Measurements from ENCODE around the gene PLEKHG1. TPM values are rescaled to one million over a fixed set of nuclear protein-coding genes. Genes with fewer than 3 reads are reported as not detected.

Gene PLEKHG1
- total RNA-seq, 2 experiments from 2014 or later = 4.4 to 4.5 TPM

DNA sequence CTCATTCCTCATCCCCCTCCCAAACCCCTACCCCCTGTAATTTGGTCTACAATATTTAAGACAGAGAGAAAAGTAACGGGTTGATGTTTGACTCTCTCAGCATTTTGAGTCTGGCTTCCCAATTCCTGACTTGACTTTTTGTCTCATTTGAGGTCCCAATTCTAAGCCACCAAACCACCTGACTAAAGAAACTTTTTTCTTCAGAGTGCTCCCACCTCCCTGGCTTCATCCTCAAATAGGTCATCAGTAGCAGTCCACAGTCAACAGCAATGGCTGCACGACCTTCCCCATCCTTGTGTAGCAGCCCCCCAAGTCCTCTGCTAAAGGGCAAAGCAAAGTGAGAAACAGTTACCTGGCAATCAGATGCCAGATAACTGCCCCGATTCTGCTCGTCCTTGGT is 1.8 kb downstream of the PLEKHG1 start:
- peaks cover 19% of the 10 kb centered on the region for H3K4me1 Mint-ChIP-seq
- H3K4me3 Mint-ChIP-seq = no peak overlapping the region
- no peak overlapping the region for H3K27ac Mint-ChIP-seq
- no peak for DNase-seq
- H3K36me3 Mint-ChIP-seq = no peaks in the 10 kb centered on the region
- H3K27me3 Mint-ChIP-seq = peaks cover 66% of the 10 kb centered on the region
- no peaks in the 10 kb centered on the region for H3K9me3 Mint-ChIP-seq

DNA sequence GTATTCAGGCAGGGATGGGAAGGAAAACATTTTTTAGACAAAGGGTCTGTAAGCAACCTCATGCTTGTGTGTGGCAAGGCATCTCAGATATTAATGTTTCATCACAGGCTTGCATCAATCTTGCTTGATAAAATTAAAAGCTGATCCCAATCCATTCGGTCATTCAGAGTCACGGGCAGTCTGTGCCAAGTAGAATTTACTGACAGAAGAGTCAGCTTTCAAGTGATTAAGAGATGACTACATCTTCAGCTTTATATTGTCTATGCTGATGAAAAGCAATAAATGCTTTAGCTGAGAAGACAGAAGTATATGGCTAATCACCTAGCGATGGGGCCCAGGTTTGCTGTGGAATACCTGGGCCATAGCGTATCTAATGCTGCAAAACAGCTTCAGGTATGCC is 3.5 kb downstream of the PLEKHG1 start:
- Mint-ChIP-seq H3K27ac (no peak overlapping the region), H3K9me3 (no peaks in the 10 kb centered on the region), H3K36me3 (no peaks in the 10 kb centered on the region), H3K4me1 (peaks cover 23% of the 10 kb centered on the region), H3K4me3 (no peak overlapping the region), H3K27me3 (peaks cover 64% of the 10 kb centered on the region)
- no peak for DNase-seq

DNA sequence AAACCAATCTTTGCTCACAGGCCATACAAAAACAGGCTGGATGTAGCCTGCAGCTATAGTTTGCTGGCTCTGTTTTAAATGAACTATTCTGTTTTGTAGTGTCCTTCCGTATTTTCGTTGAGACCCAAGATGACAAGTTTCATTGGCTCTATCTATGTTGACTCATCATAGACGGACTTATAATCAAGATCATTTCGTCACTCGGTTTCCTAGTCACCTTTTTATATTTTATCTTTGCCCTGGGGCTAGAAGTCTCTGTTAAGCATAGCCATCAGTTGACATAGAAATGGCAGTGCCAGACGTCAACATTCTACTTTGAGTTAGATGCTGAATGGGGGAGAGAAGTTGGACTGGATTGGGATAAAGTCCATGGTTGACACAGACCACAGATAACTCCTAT is 4.8 kb downstream of the PLEKHG1 start:
- no peaks in the 10 kb centered on the region for H3K9me3 Mint-ChIP-seq
- DNase-seq = no peak
- peaks cover 56% of the 10 kb centered on the region for H3K27me3 Mint-ChIP-seq
- peaks cover 13% of the 10 kb centered on the region for H3K4me1 Mint-ChIP-seq
- H3K4me3 Mint-ChIP-seq = no peak overlapping the region
- H3K27ac Mint-ChIP-seq = no peak overlapping the region
- no peaks in the 10 kb centered on the region for H3K36me3 Mint-ChIP-seq

DNA sequence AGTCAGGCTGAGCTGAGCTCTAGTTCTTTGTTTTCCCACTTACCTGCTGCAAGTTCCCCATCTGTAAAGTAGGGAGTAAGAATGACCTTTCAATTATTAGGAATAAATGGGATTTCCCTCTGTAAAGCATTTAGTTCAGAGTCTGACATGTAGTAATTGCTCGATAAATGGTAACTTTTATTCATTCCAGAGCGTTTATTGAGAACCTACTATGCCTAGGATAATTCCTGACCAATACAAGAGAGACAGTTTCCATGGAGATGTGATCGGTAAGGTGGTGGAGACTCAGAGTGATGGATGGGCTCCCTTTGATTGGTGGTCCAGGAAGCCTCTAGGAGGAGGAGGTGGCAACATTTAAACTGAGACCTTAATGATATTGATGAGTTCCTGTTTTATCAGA is 5.6 kb downstream of the PLEKHG1 start:
- Mint-ChIP-seq H3K36me3 (no peaks in the 10 kb centered on the region), H3K9me3 (no peaks in the 10 kb centered on the region), H3K27me3 (peaks cover 55% of the 10 kb centered on the region), H3K4me3 (no peak overlapping the region), H3K27ac (no peak overlapping the region), H3K4me1 (peaks cover 12% of the 10 kb centered on the region)
- DNase-seq = no peak

DNA sequence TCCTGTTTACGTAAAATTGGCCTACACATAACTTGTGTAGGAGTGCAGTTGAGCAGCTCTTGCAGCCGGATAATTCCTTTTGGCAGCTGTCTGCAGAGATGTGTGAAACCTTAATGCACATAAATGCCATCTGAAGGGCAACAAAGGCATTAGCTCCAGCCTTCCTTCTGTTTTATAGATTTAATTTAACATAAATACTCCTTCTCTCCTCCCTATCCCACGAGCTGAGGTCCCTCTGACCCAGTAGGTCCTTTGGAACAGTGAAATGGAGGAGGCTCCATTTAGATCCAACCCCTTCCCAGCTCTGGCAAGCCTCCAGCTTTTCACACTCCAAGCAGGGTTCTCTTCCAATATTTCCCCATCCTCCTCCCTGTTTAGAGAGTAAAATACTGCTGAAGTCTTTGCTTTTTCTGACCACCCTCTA is 6.5 kb downstream of the PLEKHG1 start:
- Mint-ChIP-seq H3K36me3 (no peaks in the 10 kb centered on the region), H3K27me3 (peaks cover 48% of the 10 kb centered on the region), H3K4me3 (no peak overlapping the region), H3K4me1 (peaks cover 6% of the 10 kb centered on the region), H3K9me3 (no peaks in the 10 kb centered on the region), H3K27ac (no peak overlapping the region)
- DNase-seq = no peak

DNA sequence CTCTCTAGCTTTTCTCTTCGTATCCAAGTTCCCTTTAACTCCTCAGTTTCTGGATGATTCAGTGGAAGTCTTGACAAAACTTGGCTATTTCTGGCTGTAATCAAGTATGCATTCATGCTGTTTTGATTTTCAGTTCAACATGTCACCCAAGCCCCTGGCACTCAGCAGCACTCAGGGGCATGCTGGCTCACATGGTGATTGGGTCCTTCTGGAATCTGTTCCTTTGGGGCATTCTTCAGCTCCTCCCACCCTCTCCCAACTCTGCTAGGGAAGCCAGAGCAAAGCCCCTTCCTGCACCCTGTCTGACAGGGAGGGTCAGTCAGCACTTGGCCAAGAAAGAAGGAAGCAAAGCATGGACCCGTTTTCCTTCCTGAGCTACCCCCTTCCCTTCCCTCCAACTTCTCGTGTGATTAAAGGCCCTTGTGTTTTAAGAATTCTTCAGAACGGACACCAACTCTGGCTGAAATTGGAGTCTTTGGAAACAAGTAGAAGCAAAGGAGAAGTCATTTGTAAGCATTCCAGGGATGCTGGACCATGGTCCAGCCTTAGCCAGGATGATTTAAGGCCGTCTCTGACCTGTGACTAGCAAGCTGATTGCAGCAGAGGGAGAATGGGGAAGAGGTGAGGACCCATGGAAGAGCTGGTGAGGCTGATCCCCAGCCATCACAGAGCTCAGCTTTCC is 7.1 kb downstream of the PLEKHG1 start:
- H3K27me3 Mint-ChIP-seq = peaks cover 42% of the 10 kb centered on the region
- peaks cover 4% of the 10 kb centered on the region for H3K4me1 Mint-ChIP-seq
- H3K4me3 Mint-ChIP-seq = no peak overlapping the region

DNA sequence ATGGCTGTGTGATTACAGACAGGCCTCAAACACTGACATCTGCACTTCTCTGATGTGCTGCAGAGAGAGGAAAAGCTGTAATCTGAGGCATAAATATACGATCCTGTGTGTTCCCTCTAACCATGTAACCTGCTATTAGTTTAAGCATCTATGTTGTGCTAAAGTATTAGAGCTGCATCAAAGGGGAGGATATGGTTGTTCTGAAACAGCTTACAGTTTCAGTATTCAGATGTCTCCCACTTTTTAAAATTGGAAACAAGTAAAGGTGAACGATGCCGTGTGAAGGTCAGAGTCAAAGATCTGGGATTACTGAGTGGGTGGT is 7.6 kb downstream of the PLEKHG1 start:
- Mint-ChIP-seq H3K27ac (no peak overlapping the region), H3K36me3 (no peaks in the 10 kb centered on the region), H3K27me3 (peaks cover 40% of the 10 kb centered on the region), H3K4me3 (no peak overlapping the region), H3K4me1 (peaks cover 4% of the 10 kb centered on the region), H3K9me3 (no peaks in the 10 kb centered on the region)
- DNase-seq = no peak

More for the DNA sequence above, 7.1 kb downstream of the PLEKHG1 start:
- no peak for DNase-seq
- no peaks in the 10 kb centered on the region for H3K9me3 Mint-ChIP-seq
- no peak overlapping the region for H3K27ac Mint-ChIP-seq
- H3K36me3 Mint-ChIP-seq = no peaks in the 10 kb centered on the region

DNA sequence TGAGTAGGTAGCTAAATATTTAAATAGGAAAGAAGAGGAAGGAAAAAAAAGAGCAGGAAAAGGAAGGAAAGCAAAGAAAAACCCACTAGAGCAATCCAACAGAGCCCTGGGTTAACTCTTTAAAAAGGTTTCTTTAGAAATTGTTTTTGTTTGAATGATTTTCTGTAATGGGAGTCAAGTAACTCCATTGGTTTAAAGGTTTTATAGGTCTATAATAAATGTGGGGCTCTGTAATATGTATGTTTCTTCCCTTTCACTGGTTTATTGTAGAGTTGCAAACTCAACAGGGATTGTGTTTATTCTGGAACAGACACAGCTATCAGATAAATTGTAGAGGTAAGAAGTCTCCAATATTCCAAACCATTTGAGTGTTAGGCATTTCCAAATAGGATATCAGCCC is 10.9 kb downstream of the PLEKHG1 start:
- H3K36me3 Mint-ChIP-seq = no peaks in the 10 kb centered on the region
- no peak overlapping the region for H3K27ac Mint-ChIP-seq
- H3K9me3 Mint-ChIP-seq = no peaks in the 10 kb centered on the region
- no peak for DNase-seq
- H3K4me3 Mint-ChIP-seq = no peak overlapping the region
- peaks cover 32% of the 10 kb centered on the region for H3K27me3 Mint-ChIP-seq
- H3K4me1 Mint-ChIP-seq = peaks cover 4% of the 10 kb centered on the region

DNA sequence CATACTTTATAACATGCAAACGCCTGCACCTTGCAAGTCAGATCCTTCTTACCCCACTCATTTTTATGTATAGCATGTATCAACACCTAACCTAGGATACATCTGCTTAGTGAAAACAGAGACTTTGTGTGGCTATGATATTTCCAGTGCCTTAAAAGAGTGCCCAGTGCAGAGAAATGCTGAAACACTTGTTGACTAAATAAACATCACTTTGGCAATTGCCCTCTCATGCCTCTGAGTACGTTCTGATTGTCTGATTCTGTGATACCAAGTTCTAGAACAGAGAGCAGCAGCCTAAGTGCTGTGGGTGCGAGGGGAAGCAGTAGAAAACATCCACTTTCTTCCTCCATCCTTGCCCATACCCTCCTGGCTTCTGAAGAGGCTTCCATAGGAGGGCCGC is 13.6 kb downstream of the PLEKHG1 start:
- peaks cover 20% of the 10 kb centered on the region for H3K27me3 Mint-ChIP-seq
- no peaks in the 10 kb centered on the region for H3K9me3 Mint-ChIP-seq
- no peak overlapping the region for H3K27ac Mint-ChIP-seq
- no peak overlapping the region for H3K4me3 Mint-ChIP-seq
- H3K4me1 Mint-ChIP-seq = no peaks in the 10 kb centered on the region
- no peak for DNase-seq
- H3K36me3 Mint-ChIP-seq = no peaks in the 10 kb centered on the region

DNA sequence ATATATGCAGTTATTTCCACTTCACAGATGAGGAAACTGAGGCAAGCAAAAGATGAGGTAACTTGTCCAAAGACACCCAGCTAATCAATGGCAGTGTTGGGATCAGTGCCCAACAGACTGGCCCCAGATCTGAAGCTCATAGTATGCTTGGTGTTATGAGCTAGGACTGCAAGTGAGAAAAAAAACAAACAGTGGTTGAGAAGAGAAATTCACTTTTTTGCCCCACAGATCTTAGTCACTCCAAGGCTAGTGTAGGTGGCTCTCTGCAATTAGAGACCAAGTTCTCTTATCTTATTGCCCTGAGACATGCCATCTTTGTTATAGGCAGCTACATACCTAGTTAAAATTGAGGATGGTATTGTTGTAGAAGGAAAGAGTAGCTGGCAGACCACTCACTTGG is 16.3 kb downstream of the PLEKHG1 start:
- H3K4me1 Mint-ChIP-seq = no peaks in the 10 kb centered on the region
- H3K4me3 Mint-ChIP-seq = no peak overlapping the region
- no peak overlapping the region for H3K27ac Mint-ChIP-seq
- no peaks in the 10 kb centered on the region for H3K36me3 Mint-ChIP-seq
- peaks cover 14% of the 10 kb centered on the region for H3K27me3 Mint-ChIP-seq
- DNase-seq = no peak
- H3K9me3 Mint-ChIP-seq = no peaks in the 10 kb centered on the region

DNA sequence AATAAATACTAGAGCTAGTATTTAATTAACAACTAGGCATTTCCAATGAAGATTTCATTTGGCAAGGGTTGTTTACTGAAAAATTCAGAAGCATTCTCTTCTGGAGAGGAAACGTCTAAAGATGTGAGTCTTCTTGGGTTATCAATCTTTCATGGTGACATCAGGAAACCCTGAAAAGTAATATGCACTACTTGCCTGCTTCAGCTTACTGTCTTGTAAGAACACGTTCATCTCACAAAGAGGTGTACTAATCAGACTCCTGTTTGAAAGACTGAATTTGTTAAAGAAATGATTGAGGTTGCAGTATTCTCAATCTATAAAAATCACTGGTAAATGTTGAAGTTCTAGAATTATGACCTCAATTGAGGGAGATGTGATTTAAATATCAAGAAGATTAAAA is 16.9 kb downstream of the PLEKHG1 start:
- no peaks in the 10 kb centered on the region for H3K36me3 Mint-ChIP-seq
- no peak overlapping the region for H3K4me3 Mint-ChIP-seq
- no peaks in the 10 kb centered on the region for H3K4me1 Mint-ChIP-seq
- peaks cover 14% of the 10 kb centered on the region for H3K27me3 Mint-ChIP-seq
- H3K27ac Mint-ChIP-seq = no peak overlapping the region
- no peak for DNase-seq
- H3K9me3 Mint-ChIP-seq = no peaks in the 10 kb centered on the region

DNA sequence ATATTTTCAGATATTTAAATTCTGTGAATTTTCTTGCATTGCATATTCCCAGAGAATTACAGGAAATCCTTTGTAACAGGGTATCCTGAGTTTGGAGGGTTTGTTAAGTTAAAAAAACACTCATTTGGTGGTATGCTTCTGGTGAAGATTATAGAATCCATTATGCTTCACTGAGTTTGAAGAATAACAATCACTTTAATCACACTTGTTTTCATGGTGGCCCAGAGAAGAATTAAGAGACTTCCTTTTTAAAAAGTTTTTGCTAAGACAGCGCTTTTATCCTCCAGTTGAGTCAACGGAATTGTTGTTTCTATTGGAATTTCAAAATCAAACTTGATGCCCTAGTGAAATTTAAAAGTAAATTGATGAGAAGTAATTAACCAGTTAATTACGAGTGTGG is 17.4 kb downstream of the PLEKHG1 start:
- Mint-ChIP-seq H3K4me3 (no peak overlapping the region), H3K36me3 (no peaks in the 10 kb centered on the region), H3K4me1 (no peaks in the 10 kb centered on the region), H3K27ac (no peak overlapping the region), H3K9me3 (no peaks in the 10 kb centered on the region), H3K27me3 (peaks cover 15% of the 10 kb centered on the region)
- DNase-seq = no peak

DNA sequence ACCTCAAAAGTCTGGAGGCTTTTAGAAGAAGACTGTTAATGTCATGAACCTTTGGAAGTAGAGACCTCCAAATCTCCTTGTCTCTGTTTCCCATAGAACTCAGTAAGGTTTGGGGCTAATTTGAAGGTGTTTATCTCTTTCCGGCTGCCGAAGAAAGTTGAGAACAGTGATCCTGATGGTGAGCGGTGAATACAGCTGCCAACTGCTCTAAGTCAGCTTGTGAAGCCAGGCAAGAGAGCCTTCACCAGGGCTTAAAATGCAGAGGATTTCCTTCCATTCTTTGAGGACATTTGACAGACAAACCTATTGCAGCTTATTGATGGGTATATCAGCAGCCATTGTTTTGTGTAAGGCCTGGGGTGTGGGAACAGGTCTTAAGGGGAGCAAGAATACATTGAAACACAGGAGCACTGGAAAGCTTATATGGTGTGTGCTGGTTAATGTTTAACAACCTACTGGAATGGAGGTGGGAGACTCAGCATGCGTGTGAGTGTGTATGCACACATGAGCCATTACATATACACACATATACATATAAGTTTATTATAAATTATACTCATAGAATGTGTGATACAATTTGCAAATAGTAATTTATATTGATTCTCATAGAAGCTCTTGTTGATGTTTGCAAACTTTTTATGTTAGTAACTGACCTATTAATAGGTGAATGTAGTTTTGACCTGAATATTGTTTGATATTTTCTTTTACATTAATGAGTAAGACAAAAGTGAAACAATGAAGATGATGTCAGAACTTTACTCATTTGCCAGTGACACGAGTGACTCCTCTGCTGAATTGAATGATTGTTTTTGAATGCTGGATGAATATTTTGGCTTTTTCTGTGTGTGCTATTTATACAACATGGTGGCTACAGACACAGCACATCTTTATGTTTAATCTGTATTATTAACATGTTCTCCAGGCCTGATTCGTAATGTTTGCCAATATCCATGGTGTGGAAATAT is 18.1 kb downstream of the PLEKHG1 start:
- no peak for DNase-seq
- Mint-ChIP-seq H3K27ac (no peak overlapping the region), H3K4me1 (peaks cover under 1% of the 10 kb centered on the region), H3K9me3 (no peaks in the 10 kb centered on the region), H3K27me3 (peaks cover 19% of the 10 kb centered on the region), H3K36me3 (no peaks in the 10 kb centered on the region), H3K4me3 (no peak overlapping the region)

DNA sequence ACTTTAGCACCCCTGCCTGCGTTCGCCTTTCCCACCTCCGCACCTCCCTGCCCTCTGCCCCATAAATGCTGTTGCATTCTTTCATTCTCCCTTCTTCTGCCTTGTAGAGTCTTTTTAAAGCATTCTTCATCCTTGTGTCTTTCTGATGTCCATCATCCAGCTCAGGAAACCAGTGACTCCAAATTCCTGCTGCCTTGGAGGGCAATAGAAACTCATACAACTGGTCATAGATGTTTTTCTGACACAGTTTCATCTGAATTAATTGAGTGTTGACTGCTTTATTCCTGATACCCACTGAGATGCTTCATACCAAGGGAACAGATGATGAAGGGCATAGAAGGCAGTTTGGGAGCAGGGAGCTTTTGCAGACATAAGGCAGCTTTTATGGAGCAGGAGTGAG is 19.6 kb downstream of the PLEKHG1 start:
- H3K27ac Mint-ChIP-seq = no peak overlapping the region
- no peak overlapping the region for H3K4me3 Mint-ChIP-seq

DNA sequence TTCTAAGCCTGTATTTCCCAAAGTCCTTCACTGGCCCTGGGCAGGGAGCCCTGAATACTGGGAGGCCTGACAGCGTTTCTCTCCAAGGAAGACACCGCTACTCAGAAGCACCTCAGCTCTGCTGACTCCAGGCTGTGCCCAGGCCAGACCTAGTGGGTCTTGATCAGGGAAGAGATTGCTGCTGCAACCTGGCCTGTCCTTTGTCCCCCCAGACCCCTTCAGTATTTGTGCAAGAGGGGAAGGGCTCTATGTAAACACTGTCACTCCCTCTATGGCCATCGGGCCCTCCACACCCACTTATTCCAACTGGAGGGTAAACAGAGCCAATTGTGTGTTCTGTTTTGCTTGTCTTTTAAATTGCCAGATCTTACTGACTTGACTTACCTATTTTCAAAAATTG is 20.6 kb downstream of the PLEKHG1 start:
- H3K36me3 Mint-ChIP-seq = no peaks in the 10 kb centered on the region
- H3K27me3 Mint-ChIP-seq = peaks cover 14% of the 10 kb centered on the region

More for the DNA sequence above, 19.6 kb downstream of the PLEKHG1 start:
- Mint-ChIP-seq H3K9me3 (no peaks in the 10 kb centered on the region), H3K27me3 (peaks cover 18% of the 10 kb centered on the region), H3K4me1 (peaks cover 5% of the 10 kb centered on the region), H3K36me3 (no peaks in the 10 kb centered on the region)
- no peak for DNase-seq

DNA sequence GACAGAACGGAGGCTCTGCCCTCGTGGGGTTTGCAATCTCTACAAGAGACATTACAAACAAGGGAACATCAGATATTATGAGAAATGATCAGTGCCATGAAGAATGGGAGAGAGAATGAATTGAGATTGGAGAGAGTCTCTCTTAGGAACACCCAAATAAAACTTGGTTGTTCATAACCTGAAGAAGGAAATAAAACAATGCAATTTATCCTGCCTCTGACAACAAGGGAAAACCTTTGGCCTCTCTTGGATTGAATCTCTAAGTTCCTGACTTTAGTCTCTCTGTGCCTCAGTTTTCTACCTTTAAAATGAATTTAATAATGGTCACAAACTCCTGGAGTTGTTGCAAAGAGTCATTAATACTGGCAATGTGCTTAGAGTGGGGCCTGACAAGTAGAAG is 21.1 kb downstream of the PLEKHG1 start:
- no peak overlapping the region for H3K4me3 Mint-ChIP-seq
- DNase-seq = no peak
- H3K27me3 Mint-ChIP-seq = peaks cover 16% of the 10 kb centered on the region
- peaks cover 5% of the 10 kb centered on the region for H3K4me1 Mint-ChIP-seq
- no peak overlapping the region for H3K27ac Mint-ChIP-seq
- H3K9me3 Mint-ChIP-seq = no peaks in the 10 kb centered on the region
- no peaks in the 10 kb centered on the region for H3K36me3 Mint-ChIP-seq

More for the DNA sequence above, 20.6 kb downstream of the PLEKHG1 start:
- DNase-seq = no peak
- Mint-ChIP-seq H3K9me3 (no peaks in the 10 kb centered on the region), H3K4me1 (peaks cover 5% of the 10 kb centered on the region), H3K4me3 (no peak overlapping the region), H3K27ac (no peak overlapping the region)
